WTC11 (cell line): ENCODE measurements around the gene MED8. TPM values are rescaled to one million over a fixed set of nuclear protein-coding genes. Genes with fewer than 3 reads are reported as not detected.

Source experiments
- ATAC-seq: fragments of 200-7000 bp; cut with Tn5 transposase; 2 replicates; pipeline ENCODE4 v1.10.0; 2021; ENCODE audit warnings: mild to moderate bottlenecking, moderate library complexity
- CTCF ChIA-PET: fragments of 300-600 bp; sonication (Branson Sonifier 250); formaldehyde crosslinking; loops from one replicate; lab custom pipeline; 2021; ENCODE audit warnings: antibody characterized with exemption; lab: Charles Lee
- POLR2A ChIA-PET: fragments of 350-600 bp; sonication (Branson Sonifier 250); formaldehyde crosslinking; loops from one replicate; lab custom pipeline; 2021; ENCODE audit warnings: antibody characterized with exemption; lab: Charles Lee
- DNase-seq: peaks from one replicate; pipeline ENCODE4 v3.0.0; 2021; ENCODE audit warnings: low spot score
- H3K27ac Mint-ChIP-seq: 2 replicates; pipeline ENCODE4 v1.8.0; 2021; ENCODE audit warnings: mixed read lengths
- H3K27me3 Mint-ChIP-seq: 2 replicates; pipeline ENCODE4 v1.8.0; 2021; ENCODE audit warnings: low read depth, mild to moderate bottlenecking, moderate library complexity, mixed read lengths
- H3K36me3 Mint-ChIP-seq: 2 replicates; pipeline ENCODE4 v1.8.0; 2021; ENCODE audit warnings: mixed read lengths
- H3K4me1 Mint-ChIP-seq: 2 replicates; pipeline ENCODE4 v1.8.0; 2022; ENCODE audit warnings: mixed read lengths
- H3K4me3 Mint-ChIP-seq: 2 replicates; pipeline ENCODE4 v1.8.0; 2021; ENCODE audit warnings: mild to moderate bottlenecking, moderate library complexity, mixed read lengths
- H3K9me3 Mint-ChIP-seq: 2 replicates; pipeline ENCODE4 v1.8.0; 2021; ENCODE audit warnings: mixed read lengths
- ATF2 ChIP-seq: sonication (generic); formaldehyde crosslinking; IDR thresholded peaks from 2 replicates; pipeline ENCODE4 v1.8.1; 2022; ENCODE audit warnings: low read depth, missing genetic modification reagents, borderline replicate concordance
- E2F1 ChIP-seq: sonication (generic); formaldehyde crosslinking; IDR thresholded peaks from 2 replicates; pipeline ENCODE4 v1.8.0; 2022; ENCODE audit warnings: mild to moderate bottlenecking, missing genetic modification reagents
- NFATC4 ChIP-seq: fragments of 250-450 bp; sonication (Bioruptor Pico); IDR thresholded peaks from 2 replicates; pipeline ENCODE4 v1.9.0; 2021; ENCODE audit warnings: mild to moderate bottlenecking
- OVOL2 ChIP-seq: fragments of 250-450 bp; sonication (Bioruptor Pico); IDR thresholded peaks from 2 replicates; pipeline ENCODE4 v1.9.0; 2021; ENCODE audit warnings: mild to moderate bottlenecking, borderline replicate concordance
- PRRX2 ChIP-seq: fragments of 250-450 bp; sonication (Bioruptor Pico); IDR thresholded peaks from 2 replicates; pipeline ENCODE4 v1.8.0; 2021; ENCODE audit warnings: mild to moderate bottlenecking
- RORB ChIP-seq: fragments of 250-450 bp; sonication (Bioruptor Pico); IDR thresholded peaks from 2 replicates; pipeline ENCODE4 v1.9.0; 2021; ENCODE audit warnings: mild to moderate bottlenecking
- SP1 ChIP-seq: sonication (generic); formaldehyde crosslinking; conservative IDR thresholded peaks from 2 replicates; pipeline ENCODE4 v1.8.1; 2022; ENCODE audit warnings: missing genetic modification reagents
- TP53 ChIP-seq: sonication (generic); formaldehyde crosslinking; IDR thresholded peaks from 2 replicates; pipeline ENCODE4 v1.8.1; 2023; ENCODE audit warnings: mild to moderate bottlenecking, missing genetic modification reagents
- ZBTB43 ChIP-seq: sonication (generic); formaldehyde crosslinking; IDR thresholded peaks from 2 replicates; pipeline ENCODE4 v1.8.1; 2023; ENCODE audit warnings: mild to moderate bottlenecking, missing genetic modification reagents
- ZNF281 ChIP-seq: sonication (generic); formaldehyde crosslinking; IDR thresholded peaks from 2 replicates; pipeline ENCODE4 v1.8.0; 2023; ENCODE audit warnings: mild to moderate bottlenecking, missing genetic modification reagents
- ZNF416 ChIP-seq: fragments of 250-450 bp; sonication (Bioruptor Pico); IDR thresholded peaks from 2 replicates; pipeline ENCODE4 v1.9.0; 2021; ENCODE audit warnings: mild to moderate bottlenecking, inconsistent platforms
- ZNF532 ChIP-seq: fragments of 250-450 bp; sonication (Bioruptor Pico); IDR thresholded peaks from 2 replicates; pipeline ENCODE4 v1.9.0; 2021; ENCODE audit warnings: mild to moderate bottlenecking, borderline replicate concordance
- total RNA-seq: library from RNA; stranded (reverse); gene quantifications from 3 replicates; pipeline ENCODE4 v1.2.3, GENCODE V29; 2021

MED8 gene
- total RNA-seq, 1 experiment from 2014 or later = 17.7 TPM

GRCh38 chr1:43387976-43388599, 1.5 kb downstream of the MED8 start:
- ATAC-seq = no peak
- CTCF ChIA-PET = interaction anchor here (1.1 to 2.4 kb wide), 2 partner anchors 26 to 30 kb away, joined by 3 to 8 read pairs; partner anchors contain the start of gene CDC20
- no peak for TF ChIP-seq ZNF532 (CRISPR knock-in tag)
- no peak for TF ChIP-seq ZNF416
- no peak for TF ChIP-seq SP1
- no peak for TF ChIP-seq NFATC4 (CRISPR knock-in tag)
- TF ChIP-seq ZBTB43 = no peak
- TF ChIP-seq RORB (CRISPR knock-in tag) = no peak
- no peak for TF ChIP-seq E2F1 (CRISPR knock-in tag)
- TF ChIP-seq ZNF281 (CRISPR knock-in tag) = no peak
- TF ChIP-seq OVOL2 (CRISPR knock-in tag) = no peak
- no peak for TF ChIP-seq TP53 (CRISPR knock-in tag)
- DNase-seq = no peak
- no peak overlapping the region for H3K27ac Mint-ChIP-seq
- peak overlapping the region; percentile 99 for H3K4me3 Mint-ChIP-seq
- peaks cover 31% of the 10 kb centered on the region for H3K36me3 Mint-ChIP-seq
- H3K9me3 Mint-ChIP-seq = no peaks in the 10 kb centered on the region
- H3K4me1 Mint-ChIP-seq = peaks cover 19% of the 10 kb centered on the region
- H3K27me3 Mint-ChIP-seq = no peaks in the 10 kb centered on the region; the same call in 1 of the 2 replicates
- POLR2A ChIA-PET = interaction anchor here (2.5 kb wide), 1 partner anchor 30 kb away, joined by 17 read pairs; the partner anchor contains the start of gene CDC20

GRCh38 chr1:43386676-43387075, 2.9 kb downstream of the MED8 start:
- no peak overlapping the region for H3K27ac Mint-ChIP-seq
- H3K27me3 Mint-ChIP-seq = no peaks in the 10 kb centered on the region; the same call in 1 of the 2 replicates
- CTCF ChIA-PET = no interaction called here

More at GRCh38 chr1:43386676-43387075, 2.9 kb downstream of the MED8 start:
- Mint-ChIP-seq H3K36me3 (peaks cover 34% of the 10 kb centered on the region), H3K4me3 (no peak overlapping the region)
- POLR2A ChIA-PET = no interaction called here
- ATAC-seq = no peak
- DNase-seq = no peak
- no peak for TF ChIP-seq PRRX2 (CRISPR knock-in tag)
- TF ChIP-seq ATF2 = no peak
- TF ChIP-seq, all 79 proteins: peak for 0
- peaks cover 19% of the 10 kb centered on the region for H3K4me1 Mint-ChIP-seq
- H3K9me3 Mint-ChIP-seq = no peaks in the 10 kb centered on the region
